KOPT-K1 (cell line): ENCODE results near the gene SCARB1.

Experiments used
- H3K27ac ChIP-seq: fragments of 200-600 bp; sonication (generic); 2 replicates; pipeline ENCODE4 v1.5.1; 2016; ENCODE audit warnings: antibody characterized with exemption, mild to moderate bottlenecking, low read depth, low read length; ENCODE audit not compliant: poor library complexity, severe bottlenecking
- H3K36me3 ChIP-seq: fragments of 200-600 bp; sonication (generic); 2 replicates; pipeline ENCODE4 v1.5.1; 2017; ENCODE audit warnings: antibody characterized with exemption, mild to moderate bottlenecking, low read length, moderate library complexity; ENCODE audit not compliant: insufficient read depth
- H3K9me3 ChIP-seq: fragments of 200-600 bp; sonication (generic); 2 replicates; pipeline ENCODE4 v1.5.1; 2017; ENCODE audit warnings: antibody characterized with exemption, low read length, mild to moderate bottlenecking; ENCODE audit not compliant: insufficient read depth, poor library complexity, severe bottlenecking

The SCARB1 gene

DNA sequence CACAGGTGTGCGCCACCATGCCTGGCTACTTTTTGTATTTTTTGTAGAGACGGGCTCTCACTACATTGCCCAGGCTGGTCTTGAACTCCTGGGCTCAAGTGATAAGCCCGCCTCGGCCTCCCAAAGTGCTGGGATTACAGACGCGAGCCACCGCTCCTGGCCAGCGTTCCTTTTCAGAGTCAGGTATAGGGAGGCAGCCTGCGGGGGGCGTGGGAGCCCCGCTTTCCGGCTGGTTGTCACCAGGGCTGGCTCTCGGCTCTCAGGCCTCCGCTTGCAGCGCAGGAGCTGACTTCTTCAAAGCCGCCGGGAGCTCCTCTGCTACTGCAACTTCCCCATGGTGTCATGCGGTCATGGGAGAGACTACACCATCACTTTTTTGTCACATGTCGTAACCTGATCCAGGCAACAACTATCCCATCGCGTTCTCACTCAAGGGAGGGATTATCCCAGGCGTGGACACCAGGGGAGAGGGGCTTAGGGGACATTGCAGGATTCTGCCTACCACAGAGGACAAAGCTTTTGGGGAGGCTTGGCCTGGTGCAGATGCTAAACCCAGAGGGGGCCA, 129.4 kb downstream of the SCARB1 start:
- Histone ChIP-seq H3K27ac (no peak overlapping the region), H3K9me3 (peaks cover 4% of the 10 kb centered on the region)

GRCh38 chr12:124733086-124733485, 130.6 kb downstream of the SCARB1 start:
- H3K36me3 ChIP-seq: no peaks in the 10 kb centered on the region
- H3K9me3 ChIP-seq: peaks cover 4% of the 10 kb centered on the region
- H3K27ac ChIP-seq: no peak overlapping the region

More for the DNA sequence above, 129.4 kb downstream of the SCARB1 start:
- H3K36me3 ChIP-seq: no peaks in the 10 kb centered on the region

DNA sequence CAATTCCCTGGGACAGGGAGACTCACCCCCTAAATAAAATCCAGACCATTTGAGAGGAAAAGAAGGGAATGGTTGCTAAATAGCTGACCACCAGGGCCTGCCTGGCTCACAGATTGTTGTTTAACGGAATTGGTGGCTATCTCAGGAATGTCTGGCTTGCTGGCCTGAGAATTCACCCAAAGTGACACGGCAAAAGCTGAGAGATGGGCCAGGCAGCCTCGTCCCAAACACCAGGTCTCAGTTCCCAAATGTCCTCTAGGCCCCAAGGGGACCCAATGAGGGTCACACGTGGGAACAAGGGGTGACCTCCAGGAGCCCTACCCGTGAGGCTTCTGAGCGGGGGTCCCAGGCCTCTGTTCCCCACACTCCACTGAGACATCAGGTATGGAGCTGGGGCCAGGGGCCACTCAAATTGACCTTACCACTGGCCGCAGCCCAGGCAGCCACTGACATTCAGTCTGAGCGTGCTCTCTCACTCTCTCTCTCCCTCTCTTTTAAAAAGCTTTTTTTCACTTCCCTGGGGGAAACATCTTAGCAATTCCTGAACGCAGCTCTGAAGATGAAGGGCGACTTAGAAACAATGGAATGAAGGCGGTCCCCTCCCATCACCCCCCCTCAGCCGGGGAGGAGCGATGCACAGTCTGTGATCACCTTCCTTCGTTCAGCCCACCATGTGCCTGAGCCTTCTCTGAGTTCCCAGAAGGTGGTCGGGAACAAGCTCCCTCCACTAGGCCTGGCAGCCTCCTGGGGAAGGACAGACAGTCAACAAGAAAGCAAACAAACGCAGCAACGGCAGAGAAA, 131.2 kb downstream of the SCARB1 start:
- Histone ChIP-seq H3K27ac (no peak overlapping the region), H3K9me3 (peaks cover 4% of the 10 kb centered on the region), H3K36me3 (no peaks in the 10 kb centered on the region)

DNA sequence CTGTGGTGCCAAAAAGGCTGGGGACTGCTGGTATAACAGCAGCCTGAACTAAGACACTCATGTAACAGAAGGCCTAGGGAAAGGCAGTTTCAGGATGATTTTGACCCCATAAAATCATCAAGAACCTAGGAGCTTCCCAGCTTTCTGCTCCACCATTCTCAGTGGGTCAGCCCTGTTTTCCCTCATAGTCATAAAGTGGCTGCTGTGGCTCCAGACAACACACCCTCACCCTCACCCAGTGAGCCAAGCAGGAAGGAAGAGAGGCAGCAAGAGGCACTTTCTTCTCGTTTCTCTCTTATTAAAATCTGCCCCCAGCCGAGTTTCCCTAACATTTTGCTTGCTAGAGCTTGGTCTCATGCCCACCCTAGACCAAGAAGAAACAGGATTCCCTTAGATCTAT, 131.8 kb downstream of the SCARB1 start:
- H3K9me3 ChIP-seq: peaks cover 4% of the 10 kb centered on the region
- no peaks in the 10 kb centered on the region for H3K36me3 ChIP-seq
- no peak overlapping the region for H3K27ac ChIP-seq

DNA sequence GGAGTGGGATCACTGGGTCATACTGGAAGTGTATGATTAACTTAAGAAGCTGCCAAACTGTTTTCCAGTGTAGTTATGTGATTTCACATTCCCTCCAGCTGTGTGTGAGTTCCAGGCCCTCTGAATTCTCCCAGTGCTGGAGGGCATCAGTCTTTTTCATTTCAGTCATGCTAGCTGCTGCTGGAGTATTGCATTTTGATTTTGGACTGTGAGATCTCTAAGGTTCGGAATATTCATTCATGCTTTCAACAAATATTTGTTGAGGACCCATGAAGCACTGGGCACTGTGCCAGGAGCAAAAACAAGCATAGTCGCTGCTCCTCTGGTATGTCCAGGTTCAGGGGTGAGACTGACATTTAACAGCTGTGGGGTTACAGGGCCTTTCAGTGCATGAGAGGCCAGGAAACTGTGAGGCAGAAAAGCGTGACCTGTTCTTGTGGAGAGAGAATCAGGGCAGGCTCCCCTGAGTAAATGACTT, 133.2 kb downstream of the SCARB1 start:
- Histone ChIP-seq H3K9me3 (peaks cover 4% of the 10 kb centered on the region), H3K27ac (no peak overlapping the region), H3K36me3 (no peaks in the 10 kb centered on the region)

- peaks cover 4% of the 10 kb centered on the region for H3K9me3 ChIP-seq
- no peak overlapping the region for H3K27ac ChIP-seq
- no peaks in the 10 kb centered on the region for H3K36me3 ChIP-seq
Measured at GRCh38 chr12:124727922-124728321, 135.7 kb downstream of the SCARB1 start.

GRCh38 chr12:124727264-124727800, 136.3 kb downstream of the SCARB1 start:
- Histone ChIP-seq H3K9me3 (peaks cover 4% of the 10 kb centered on the region), H3K36me3 (no peaks in the 10 kb centered on the region), H3K27ac (no peak overlapping the region)
